GM19043 (cell line): ENCODE measurements around the gene ZNF160.
A peak's percentile ranks its signal among the peaks of the same experiment; 100 is the strongest.
"Not testable (repeated sequence)": the region's sequence is repeated elsewhere in the genome, so short reads cannot be mapped to it uniquely, and the experiment has no call there.

Experiments
- ATAC-seq: cut with Tn5 transposase; IDR thresholded peaks from one replicate; pipeline ENCODE4 v1.9.1; 2021; ENCODE audit warnings: low read depth; ENCODE audit not compliant: unreplicated experiment

Gene ZNF160

DNA sequence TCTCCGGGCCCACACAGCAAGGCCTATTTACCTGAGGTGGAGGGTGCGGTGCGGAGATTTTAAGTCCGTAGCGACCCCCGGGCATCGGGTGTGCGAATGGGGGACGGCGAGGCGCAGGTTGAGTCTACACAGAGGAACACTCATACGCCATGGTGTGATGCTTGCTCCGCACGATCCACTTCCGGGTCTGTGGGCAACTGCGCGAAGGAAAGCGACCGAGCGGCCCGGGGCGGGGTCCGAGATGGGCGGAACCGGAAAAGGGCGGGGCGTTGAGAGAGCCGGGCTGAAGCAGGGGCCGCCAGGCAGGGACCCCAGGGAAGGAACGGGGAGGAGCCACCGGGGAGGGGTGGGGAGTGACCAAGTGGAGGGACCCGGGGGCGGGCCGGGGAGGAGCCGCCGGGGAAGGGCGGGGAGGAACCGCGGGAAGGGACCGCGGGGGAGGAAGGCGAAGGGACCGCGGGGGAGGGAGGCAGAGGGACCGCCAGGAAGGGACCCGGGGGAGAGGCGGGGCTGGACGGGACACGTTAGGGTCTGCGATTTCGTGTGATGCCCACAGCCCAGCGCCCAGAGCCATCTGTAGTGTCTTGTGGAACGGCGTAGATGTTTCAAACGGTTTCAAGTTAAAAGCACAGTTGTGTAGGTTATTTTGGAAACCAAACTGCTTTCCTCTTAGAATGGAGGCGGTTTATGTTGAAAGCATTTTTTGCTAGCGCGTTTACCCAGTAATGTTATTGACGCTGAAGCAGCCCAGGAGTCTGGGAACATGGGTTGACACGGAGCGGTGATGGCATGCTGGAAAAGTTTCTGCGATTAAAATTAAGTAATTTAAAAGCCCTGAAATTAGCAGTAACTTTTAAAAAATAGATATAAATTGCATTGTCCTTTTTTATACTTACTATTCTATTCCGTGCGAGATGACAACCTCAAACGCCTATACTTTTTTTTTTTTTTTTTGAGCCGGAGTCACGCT is at the start of gene ZNF160:
TSS of gene ZNF160 (minus strand) at position 189 of the 970 bp plus-strand sequence. CDS start 17,146 bp downstream, outside the sequence.
- peak; percentile 89 for ATAC-seq

DNA sequence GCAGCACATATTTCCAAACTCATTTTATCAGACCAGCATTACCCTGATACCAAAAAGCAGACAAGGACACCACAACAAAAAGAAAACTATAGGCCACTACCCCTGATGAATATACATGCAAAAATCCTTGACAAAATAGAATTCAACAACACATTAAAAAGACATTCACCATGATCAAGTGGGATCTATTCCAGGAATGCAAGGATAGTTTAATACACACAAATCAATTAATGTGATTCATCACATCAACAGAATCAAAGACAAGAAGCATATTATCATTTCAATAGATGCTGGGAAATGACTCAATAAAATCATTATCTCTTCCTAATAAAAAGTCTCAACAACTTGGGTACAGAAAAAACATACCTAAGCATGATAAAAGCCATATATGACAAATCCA is 44.4 kb upstream of the ZNF160 start:
- no peak for ATAC-seq

DNA sequence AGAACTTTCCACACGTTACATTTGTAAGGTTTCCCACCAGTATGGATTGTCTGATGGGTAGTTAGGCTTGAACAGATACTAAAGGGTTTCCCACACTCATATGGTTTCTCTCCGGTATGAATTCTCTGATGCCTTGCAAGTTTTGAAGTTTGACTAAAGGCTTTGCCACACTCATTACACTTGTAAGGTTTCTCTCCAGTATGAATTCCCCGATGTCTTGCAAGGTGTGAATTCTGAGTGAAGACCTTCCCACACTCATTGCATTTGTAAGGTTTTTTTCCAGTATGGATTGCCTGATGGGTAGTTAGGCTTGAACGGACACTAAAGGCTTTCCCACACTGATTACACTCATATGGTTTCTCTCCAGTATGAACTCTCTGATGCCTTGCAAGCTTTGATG is 37.1 kb upstream of the ZNF160 start:
- ATAC-seq: no peak

DNA sequence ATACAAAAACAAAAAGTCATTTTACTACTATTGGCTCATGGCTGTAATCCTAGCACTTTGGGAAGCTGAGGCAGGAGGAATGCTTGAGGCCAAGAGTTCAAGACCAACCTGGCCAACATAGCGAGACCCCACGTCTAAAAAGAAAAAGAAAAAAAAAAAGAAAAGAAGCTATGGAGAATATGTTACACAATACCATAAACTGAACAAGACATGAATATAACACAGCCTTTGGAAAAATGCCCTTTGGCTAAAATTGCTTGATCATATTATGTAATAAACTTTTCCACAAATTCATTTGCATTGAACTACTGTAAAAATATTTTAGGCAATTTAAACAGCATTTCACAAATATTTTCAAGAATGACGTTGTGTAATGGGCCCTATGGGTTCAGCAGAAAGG is 33.2 kb upstream of the ZNF160 start:
- no peak for ATAC-seq

DNA sequence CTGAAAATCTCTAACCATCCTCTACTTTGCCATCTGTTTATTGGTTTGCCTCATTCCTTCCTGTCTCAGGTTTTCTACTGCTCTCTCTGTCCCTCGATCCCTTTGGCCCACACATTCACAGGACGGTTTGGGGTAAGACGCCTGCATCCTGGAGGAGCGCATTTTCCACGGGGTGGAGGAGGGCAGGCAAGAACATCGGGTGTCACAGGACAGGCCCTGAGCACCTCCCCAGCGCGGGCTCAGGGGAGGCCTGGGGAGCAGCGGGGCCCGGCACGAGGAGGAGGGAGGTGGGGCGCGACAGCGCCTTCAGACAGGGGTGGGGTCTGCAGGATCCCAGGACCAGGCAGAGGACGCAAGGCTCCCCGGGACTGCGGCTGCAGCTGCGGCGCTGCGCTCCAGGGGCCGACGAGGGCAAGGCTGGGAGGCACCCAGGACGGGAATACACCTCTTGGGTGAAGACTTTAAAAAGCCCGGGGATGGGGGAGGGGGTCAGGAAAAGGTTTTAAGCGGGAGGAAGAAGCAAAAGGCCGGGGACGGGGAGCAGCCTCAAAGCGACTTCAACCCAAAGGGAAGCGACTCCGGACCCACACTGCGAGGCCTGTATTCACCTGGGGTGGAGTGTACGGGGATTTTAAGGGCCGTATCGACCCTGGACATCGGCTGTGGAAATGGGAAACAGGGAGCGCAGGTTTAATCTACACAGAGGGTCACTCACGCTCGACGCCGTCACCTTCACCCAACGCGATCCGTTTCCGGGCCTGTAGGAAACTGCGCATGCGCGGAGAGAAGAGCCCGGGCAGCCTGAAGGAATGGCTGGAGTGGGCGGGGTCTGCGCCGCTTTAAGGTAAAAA is 29.1 kb upstream of the ZNF160 start, which contains the start of gene ZNF415:
TSS of gene ZNF415 (minus strand) at position 770 of the 851 bp plus-strand sequence. CDS start 10,234 bp downstream, outside the sequence.
- ATAC-seq: no peak

DNA sequence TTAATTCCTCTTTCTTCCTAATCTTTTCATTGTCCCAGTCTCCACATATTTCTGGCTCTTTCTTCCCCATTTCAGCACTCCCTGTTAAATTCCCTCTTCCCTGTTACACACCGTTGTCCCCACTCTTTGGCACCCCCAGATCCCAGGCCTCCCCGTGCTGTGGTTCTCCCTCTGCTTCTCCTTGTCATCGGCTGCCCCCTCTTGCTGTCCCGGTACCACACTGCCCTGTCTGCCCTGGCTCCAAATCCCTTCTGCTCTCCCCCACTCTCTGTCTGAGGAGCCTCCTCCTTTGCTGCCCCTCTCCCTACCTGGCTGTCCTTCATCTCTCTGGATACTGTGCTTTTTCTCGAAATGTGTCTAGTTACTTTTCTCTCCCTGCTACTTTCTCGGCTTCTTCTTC is 28.5 kb upstream of the ZNF160 start:
- ATAC-seq: no peak

DNA sequence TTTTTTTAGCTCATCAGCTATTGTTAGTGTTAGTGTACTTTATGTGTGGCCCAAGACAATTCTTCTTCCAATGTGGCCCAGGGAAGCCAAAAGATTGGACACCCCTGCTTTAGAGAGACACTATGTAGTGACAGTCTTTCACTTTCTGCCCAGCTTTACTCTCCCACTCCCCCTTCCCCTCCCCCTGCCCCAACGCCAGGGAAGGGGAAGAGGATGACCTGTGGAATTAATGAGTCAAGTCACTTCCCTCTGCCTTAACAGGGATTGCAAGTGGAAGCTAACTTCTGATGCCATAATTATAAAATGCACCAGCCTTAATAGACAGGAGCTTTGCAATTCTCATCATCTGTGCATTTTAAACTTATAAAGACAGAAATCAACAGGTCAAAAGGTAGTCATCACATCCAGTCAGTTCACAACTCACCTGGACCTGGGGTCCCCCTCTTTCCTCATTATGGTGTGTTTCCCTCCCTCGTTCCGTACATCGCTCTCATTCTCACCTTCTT is 27.9 kb upstream of the ZNF160 start:
- no peak for ATAC-seq

DNA sequence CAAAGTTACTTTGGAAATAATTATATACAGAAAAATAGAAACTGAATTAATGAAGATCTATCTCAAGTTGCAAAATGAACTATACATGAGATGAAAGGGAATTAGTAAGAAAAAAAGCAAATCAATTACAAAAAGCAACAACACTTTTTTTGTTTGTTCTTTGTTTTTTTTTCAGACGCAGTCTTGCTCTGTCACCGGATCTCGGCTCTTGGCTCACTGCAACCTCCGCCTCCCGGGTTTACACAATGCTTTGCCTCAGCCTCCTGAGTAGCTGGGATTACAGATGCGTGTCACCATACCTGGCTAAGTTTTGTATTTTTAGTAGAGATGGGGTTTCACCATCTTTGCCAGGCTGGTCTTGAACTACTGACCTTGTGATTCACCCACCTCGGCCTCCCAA is 27.3 kb upstream of the ZNF160 start:
- ATAC-seq: no peak

DNA sequence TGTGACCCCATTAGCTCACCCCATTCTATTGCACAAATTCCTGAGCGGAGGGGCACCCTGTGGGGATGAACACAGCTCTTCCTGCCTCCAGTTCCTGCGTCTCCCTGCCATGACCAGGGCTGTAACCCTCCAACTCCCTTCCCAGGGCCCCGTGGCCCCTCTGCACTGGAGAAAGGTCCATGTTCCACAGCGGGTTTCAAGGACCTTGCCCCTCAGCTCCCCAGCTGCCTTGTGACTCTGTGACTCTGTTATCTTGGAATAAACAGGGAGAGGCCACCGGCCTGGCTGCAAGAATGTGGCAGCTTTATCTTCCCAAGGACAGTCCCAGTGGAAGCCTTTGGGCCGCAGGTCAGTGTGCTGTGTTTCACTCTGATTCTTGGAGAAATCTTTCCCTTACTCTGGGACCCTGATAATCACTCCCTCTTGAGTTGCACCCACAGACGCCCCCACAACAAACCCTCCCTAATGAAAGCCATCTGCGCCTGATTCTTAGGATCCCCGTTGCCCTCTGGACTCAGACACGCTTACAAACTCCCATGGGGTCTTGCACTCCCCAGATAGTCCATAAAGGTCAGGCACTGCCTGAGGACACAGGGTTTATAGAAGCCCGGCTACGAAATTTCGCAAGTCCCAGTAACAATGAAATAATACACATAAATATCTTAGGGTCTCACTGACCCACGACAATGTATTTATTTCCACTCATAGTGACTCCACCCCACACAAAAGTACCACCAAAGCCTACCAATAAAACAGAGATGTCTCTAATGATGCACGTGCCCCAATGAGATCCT is 23.7 kb upstream of the ZNF160 start:
- ATAC-seq: not testable (repeated sequence)

DNA sequence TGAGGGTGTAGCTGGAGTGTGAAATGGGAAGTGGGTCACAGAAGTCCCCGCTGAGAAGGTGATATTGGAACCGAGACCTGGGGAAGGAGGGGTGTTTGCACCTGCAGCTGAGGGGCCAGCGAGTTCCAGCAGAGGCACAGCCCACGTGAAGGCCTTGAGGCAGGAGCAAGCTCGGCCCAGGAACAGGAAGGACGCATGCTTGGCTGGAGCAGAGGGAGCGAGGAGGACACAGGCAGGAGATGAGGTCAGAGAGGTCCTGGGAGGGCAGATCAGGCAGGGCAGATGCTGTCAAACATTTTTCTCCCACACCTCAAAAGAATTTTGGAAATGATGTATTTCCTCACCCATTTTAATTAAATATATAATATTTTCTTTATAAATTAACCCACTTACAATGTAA is 20.2 kb upstream of the ZNF160 start:
- ATAC-seq: no peak

DNA sequence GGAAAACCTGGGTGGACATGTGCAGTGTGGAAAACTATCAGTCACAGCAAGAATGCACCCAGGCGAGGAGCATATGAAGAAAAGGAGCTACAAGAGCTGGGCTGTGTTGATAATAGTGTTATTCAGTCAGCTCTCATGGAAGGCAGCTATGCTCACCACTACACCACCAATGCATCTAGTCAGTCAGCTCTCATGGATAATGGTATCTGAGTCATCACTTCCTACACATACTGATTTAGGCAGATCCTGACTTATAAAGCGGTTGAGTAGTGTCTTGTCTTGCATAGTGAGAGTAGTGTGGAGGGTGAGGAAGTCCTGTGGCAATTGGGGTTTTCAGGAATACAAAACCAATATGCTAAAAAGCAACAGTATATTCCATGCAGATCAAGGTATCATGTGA is 9.1 kb upstream of the ZNF160 start:
- no peak for ATAC-seq

DNA sequence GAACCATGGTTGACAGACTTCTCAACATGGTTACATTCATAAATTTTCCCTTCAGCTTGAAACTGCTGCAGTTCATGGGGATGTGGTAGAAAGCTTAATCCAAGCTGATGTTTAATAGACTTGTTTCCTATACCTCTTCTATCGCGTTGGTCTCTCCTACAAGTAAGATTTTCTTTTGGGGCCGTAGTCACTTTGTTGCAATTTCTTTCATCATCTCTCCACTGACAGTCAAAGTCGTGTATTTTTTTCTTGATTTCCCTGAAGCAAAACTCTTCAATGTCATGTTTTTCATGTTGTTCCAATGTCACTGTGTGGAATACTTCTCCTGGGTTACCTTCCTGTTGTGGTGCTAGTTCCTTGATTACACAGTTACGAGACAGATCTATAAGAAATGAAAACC is 6.3 kb upstream of the ZNF160 start:
- ATAC-seq: no peak

DNA sequence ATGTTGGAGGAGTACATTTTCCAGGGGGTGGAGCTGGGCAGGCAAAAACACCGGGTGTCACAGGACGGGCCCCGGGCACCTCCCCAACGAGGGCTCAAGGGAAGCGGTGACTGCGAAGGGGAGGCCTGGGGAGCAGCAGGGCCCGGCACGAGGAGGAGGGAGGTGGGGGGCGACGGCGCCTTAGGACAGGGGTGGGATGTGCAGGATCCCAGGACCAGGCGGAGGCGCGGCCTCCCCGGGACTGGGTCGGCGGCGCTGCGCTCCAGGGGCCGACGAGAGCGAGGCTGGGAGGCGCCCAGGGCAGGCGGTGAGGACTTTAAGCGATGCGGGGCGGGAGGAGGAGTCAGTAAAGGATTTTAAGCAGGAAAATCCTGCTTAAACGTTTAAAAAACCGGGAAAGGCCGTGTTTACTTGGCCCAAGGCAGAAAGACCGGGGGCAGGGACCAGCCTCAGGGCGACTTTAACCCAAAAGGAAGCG is 427 bp downstream of the ZNF160 start:
- ATAC-seq: no peak

DNA sequence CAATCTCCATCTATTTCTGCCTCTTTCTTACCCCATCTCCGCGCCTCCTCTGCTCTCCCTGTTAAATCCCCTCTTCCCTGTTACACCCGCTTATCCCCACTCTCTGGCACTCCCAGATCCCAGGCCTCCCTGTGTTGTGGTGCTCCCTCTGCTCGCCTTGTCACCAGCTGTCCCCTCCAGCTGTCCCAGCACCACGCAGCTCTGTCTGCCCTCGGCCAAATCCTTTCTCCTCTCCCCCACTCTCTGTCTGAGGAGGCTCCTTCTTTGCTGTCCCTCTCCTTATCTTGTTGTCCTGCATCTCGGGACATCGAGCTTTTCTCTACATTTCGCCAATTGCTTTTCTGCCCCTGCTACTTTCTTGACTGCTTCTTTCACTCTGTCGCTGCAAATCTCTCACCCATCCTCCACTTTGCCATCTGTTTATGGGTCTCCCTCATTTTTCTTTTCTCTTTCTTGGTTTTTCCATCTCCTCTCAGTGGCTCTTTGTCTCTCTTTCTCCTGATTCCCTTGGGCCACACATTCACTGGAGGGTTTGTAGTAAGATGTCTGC is 941 bp downstream of the ZNF160 start:
- ATAC-seq: no peak

DNA sequence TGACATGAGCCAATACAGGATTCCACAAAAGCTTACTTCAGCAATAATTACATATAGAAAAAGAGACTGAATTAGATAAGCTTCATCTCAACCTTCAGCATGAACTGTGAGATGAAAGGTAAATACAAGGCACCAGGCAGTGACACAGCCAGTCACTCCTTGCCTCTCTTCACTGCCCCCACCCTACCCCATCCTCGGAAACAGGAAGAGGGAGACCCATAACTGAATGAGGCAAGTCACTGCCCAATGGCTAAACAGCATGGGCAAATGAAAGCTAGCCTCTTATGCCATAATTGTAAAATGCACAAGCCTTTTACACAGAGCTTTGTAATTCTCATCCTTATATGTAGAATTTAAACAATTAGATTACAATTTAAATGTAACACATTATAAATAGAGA is 1.7 kb downstream of the ZNF160 start:
- ATAC-seq: no peak

DNA sequence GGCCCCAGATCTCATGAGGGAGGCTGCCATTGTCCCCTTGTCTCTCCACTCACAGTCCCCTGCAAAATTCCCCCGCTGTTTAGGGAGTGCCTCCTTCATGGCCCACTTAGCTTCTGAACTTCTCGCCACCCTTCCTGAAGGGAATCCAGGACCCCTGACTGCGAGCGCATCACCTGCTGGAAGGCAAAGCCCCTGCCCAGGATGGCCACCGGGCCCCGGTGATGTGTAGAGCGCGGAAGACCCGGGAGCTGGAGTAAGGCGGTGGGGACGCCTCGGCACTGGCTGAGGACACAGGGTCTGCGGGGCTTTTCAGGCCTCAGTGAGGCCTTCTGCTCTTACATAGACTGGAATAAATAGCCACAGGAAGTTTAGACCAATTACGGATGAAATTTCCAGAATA is 4.7 kb downstream of the ZNF160 start:
- ATAC-seq: not testable (repeated sequence)

DNA sequence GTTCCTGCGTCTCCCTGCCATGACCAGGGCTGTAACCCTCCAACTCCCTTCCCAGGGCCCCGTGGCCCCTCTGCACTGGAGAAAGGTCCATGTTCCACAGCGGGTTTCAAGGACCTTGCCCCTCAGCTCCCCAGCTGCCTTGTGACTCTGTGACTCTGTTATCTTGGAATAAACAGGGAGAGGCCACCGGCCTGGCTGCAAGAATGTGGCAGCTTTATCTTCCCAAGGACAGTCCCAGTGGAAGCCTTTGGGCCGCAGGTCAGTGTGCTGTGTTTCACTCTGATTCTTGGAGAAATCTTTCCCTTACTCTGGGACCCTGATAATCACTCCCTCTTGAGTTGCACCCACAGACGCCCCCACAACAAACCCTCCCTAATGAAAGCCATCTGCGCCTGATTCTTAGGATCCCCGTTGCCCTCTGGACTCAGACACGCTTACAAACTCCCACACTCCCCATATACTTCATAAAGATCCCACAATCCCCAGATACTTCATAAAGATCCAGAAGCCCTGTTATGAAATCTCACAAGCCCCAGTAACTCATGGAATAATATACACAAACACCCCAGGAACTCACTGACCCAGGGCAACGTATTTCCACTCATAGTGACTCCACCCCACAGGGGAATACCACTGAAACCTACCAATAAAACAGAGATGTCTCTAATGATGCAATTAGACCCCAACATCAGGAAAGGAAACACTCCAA is 6.1 kb downstream of the ZNF160 start:
- not testable (repeated sequence) for ATAC-seq

DNA sequence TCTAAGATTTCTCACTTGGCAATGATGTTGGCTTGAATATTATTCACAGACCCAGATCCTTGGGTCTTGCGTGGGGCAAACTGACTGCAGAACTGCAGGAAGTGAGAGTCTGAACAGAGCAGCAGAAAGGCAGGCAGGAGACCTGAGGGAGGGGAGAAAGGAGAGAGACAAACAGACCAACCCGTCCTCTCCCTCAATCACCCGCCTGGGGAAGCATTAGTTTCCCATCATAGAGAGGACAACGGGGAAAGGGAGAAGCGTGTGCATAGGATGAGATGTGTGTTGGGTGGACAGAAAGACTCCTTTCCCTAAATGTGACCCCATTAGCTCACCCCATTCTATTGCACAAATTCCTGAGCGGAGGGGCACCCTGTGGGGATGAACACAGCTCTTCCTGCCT is 6.6 kb downstream of the ZNF160 start:
- not testable (repeated sequence) for ATAC-seq
